ENCODE data around the gene GATB.
"Not testable (repeated sequence)": the region's sequence is repeated elsewhere in the genome, so short reads cannot be mapped to it uniquely, and the experiment has no call there.

Gene GATB

DNA sequence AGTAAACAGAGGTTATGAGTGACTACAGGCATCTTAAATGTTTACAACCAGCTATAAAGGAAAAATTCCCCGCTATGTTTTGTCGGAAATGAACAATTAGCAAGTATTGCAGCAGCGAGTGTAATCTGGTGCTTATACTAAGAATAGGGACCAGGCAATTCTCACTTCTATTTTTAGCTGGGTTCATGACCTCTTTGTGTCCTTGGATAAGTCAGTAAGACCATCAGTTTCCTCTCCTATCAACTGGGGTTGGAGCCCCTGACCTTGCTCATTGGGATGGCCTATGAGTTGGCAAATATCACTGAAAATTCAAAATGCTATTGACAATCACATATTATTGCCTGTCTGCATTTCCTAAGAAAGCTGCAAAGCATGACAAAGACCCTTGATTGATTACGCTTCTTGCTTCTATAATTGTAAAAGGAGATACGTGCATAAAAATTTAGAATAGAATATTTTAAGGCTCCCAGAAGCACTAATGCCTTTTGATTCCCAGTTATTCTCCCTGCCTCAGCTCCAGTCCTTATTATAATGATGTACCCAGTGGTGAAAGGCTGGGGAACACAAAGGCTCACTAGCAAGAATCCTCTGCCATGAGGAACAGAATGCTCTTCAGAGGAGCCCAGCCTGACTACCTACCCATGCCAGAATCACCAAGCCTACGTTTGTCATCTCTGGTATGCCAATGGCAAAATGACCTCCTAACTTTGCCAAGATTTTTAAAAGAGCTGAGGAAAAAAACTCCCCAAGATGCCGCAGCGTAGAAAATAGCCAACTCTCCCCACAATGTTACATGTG, 21.9 kb downstream of the GATB start (continued):
- no peak for TF ChIP-seq ZXDB (tag by site-specific recombination; IDR thresholded peaks at IDR 0.05)

DNA sequence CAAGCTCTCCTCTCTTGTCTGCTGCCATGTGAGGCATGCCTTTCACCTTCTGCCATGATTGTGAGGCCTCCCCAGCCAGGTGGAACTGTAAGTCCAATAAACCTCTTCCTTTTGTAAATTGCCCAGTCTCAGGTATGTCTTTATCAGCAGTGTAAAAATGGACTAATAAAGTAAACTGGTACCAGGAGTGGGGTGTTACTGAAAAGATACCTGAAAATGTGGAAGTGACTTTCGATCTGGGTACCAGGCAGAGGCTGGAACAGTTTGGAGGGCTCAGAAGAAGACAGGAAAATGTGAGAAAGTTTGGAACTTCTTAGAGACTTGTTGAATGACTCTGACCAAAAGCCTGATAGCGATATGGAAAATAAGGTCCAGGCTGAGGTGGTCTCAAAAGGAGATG, 24.0 kb downstream of the GATB start:
- POLR2A ChIA-PET, result not testable (repeated sequence)
- CTCF ChIA-PET, result interaction anchor here (1.2 kb wide), 1 partner anchor 620 kb away, joined by 3 read pairs; no protein-coding TSS in a partner anchor

DNA sequence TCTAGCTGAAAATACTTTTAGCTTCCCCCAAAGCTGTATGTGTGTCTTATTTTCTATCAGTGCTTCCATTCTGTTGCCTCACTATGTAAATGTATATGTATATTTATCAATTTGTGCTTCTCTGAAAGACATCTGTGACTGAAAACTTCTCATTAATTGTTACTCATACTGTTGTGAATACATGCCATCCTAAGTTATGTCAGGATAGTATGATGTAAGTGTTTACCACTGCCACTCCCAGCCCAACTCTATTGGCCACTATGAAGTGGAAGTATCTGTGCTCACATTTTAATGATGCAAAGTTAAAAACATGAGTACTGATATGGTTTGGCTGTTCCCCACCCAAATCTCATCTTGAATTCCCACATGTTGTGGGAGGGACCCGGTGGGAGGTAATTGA, 24.4 kb downstream of the GATB start:
- CTCF ChIA-PET, result interaction anchor here (1.2 kb wide), 1 partner anchor 619 kb away, joined by 3 read pairs; no protein-coding TSS in a partner anchor
- H3K4me3 ChIP-seq (ENCODE audit: low read depth, low read length), result no peak overlapping the region
- H3K27ac ChIP-seq (ENCODE audit: extremely low read depth, low read depth, low read length), result no peak overlapping the region
- no peaks in the 10 kb centered on the region for H3K9me3 ChIP-seq (ENCODE audit: control insufficient read depth, insufficient read depth, low read depth, low read length)
- POLR2A ChIA-PET, result no interaction called here
- TF ChIP-seq KLF1 (tag by site-specific recombination; IDR thresholded peaks at IDR 0.05) (no peak), ZSCAN18 (tag by site-specific recombination; IDR thresholded peaks at IDR 0.05) (no peak), ZNF324 (tag by site-specific recombination; IDR thresholded peaks at IDR 0.05) (no peak), ZNF521 (tag by site-specific recombination; IDR thresholded peaks at IDR 0.05) (no peak), ZNF23 (tag by site-specific recombination; IDR thresholded peaks at IDR 0.05; ENCODE audit: borderline replicate concordance) (no peak), ZNF2 (tag by site-specific recombination; IDR thresholded peaks at IDR 0.05) (no peak), ZNF510 (tag by site-specific recombination; IDR thresholded peaks at IDR 0.05; ENCODE audit: insufficient replicate concordance) (no peak), ZNF654 (tag by site-specific recombination; IDR thresholded peaks at IDR 0.05; ENCODE audit: low read depth) (no peak), ZNF10 (tag by site-specific recombination; IDR thresholded peaks at IDR 0.05) (no peak), KLF7 (tag by site-specific recombination; IDR thresholded peaks at IDR 0.05; ENCODE audit: borderline replicate concordance) (no peak), ZNF621 (tag by site-specific recombination; IDR thresholded peaks at IDR 0.05) (no peak), SETDB1 (IDR thresholded peaks at IDR 0.05; ENCODE audit: insufficient read length, low read length) (no peak), ZFP37 (tag by site-specific recombination; IDR thresholded peaks at IDR 0.05) (no peak)
- H3K4me1 ChIP-seq (ENCODE audit: control insufficient read depth, insufficient read depth, low read length), result no peaks in the 10 kb centered on the region
- no peaks in the 10 kb centered on the region for H3K36me3 ChIP-seq (ENCODE audit: control insufficient read depth in 2 of 2, insufficient read depth in 1 of 2, low read length in 2 of 2)

More for the DNA sequence above, 24.0 kb downstream of the GATB start:
- peak; percentile 95 for TF ChIP-seq ZNF707 (tag by site-specific recombination; IDR thresholded peaks at IDR 0.05)
- TF ChIP-seq SETDB1 (IDR thresholded peaks at IDR 0.05; ENCODE audit: insufficient read length, low read length), result peak; percentile 33
- H3K4me3 ChIP-seq (ENCODE audit: low read depth, low read length); H3K4me1 ChIP-seq (ENCODE audit: control insufficient read depth, insufficient read depth, low read length); H3K9me3 ChIP-seq (ENCODE audit: control insufficient read depth, insufficient read depth, low read depth, low read length); H3K36me3 ChIP-seq (ENCODE audit: control insufficient read depth in 2 of 2, insufficient read depth in 1 of 2, low read length in 2 of 2); H3K27ac ChIP-seq (ENCODE audit: extremely low read depth, low read depth, low read length): not testable (repeated sequence)

DNA sequence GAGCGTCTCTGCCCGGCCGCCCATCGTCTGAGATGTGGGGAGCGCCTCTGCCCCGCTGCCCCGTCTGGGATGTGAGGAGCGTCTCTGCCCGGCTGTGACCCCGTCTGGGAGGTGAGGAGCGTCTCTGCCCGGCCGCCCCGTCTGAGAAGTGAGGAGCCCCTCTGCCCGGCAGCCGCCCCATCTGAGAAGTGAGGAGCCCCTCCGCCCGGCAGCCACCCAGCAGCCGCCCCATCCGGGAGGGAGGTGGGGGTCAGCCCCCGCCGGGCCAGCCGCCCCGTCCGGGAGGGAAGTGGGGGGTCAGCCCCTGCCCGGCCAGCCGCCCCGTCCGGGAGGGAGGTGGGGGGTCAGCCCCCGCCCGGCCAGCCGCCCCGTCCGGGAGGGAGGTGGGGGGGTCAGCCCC, 29.1 kb downstream of the GATB start:
- H3K4me3 ChIP-seq (ENCODE audit: low read depth, low read length); POLR2A ChIA-PET; H3K36me3 ChIP-seq (ENCODE audit: control insufficient read depth in 2 of 2, insufficient read depth in 1 of 2, low read length in 2 of 2); H3K9me3 ChIP-seq (ENCODE audit: control insufficient read depth, insufficient read depth, low read depth, low read length); H3K27ac ChIP-seq (ENCODE audit: extremely low read depth, low read depth, low read length); H3K4me1 ChIP-seq (ENCODE audit: control insufficient read depth, insufficient read depth, low read length); CTCF ChIA-PET: not testable (repeated sequence)

Measured in HEK293 (cell line).